RKO (cell line): ENCODE results near the gene TMEM201.
"Not testable (repeated sequence)": the region's sequence is repeated elsewhere in the genome, so short reads cannot be mapped to it uniquely, and the experiment has no call there.

Experiments used
- DNase-seq: peaks from one replicate; pipeline ENCODE4 v3.0.0-alpha.2; 2016; ENCODE audit warnings: low spot score

The TMEM201 gene

GRCh38 chr1:9621032-9621431 lies 32.3 kb downstream of the TMEM201 start:
- no peak for DNase-seq

GRCh38 chr1:9624081-9624480 lies 35.4 kb downstream of the TMEM201 start:
- DNase-seq: no peak

- DNase-seq: not testable (repeated sequence)
Observed at GRCh38 chr1:9625030-9625429, 36.3 kb downstream of the TMEM201 start.

GRCh38 chr1:9626201-9626608 lies 37.5 kb downstream of the TMEM201 start:
- no peak for DNase-seq

- no peak for DNase-seq
Observed at GRCh38 chr1:9628541-9629444, 40.1 kb downstream of the TMEM201 start.

DNA sequence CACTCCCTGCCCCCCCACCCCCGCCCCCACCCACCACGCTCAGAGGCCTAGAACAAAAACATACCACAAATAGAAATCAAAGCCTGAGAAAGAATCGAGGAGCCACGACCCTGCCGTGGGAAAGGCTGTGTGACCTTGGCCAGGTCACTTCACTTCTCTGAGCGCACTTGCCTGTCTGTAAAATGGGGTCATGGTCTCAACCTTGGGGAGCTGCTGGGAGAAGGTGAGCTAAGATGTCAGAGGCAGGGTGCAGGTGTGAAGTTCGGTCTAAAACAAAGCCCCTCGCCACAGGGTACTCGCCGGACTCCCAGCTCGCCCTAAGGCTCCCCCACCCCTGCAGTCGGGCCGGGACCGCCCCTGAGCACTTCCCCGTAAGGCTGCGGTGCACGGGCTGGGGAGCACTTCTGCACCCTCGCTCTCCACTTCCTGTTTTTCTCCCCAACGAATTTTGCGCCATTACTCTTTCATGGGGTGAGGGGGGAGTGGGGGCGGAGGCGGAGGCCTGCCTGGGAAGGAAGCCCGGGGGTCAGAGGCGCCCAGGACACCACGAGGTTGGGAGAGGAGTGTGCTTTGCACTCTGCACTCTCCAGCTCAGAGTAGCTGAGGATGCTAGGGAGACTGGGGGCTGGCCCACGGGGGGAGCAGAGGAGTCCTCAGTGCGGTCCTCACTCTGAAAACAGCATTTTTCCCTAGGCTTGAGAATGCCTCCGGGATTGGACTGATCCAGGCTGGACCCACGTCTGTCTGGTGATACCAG lies 40.9 kb downstream of the TMEM201 start:
- no peak for DNase-seq

- no peak for DNase-seq
Observed at GRCh38 chr1:9630331-9631111, 41.8 kb downstream of the TMEM201 start.

DNA sequence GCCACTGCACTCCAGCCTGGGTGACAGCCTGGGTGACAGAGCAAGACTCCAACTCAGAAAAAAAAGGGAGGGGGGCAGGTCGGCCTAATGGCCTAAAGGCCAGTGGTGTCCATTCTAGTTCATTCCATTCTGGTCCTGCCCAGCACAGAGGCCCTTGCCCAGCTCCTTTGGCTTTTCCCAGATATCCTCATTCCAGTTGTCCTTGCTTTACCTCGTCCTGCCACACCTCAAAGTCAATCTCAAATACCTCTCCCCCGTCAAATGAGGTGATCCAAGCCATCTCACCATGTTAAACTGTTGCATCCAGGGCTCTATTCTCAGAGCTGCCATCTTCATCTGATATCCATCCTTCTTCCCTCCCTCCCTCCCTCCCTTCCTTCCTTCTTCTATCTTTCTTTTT lies 42.9 kb downstream of the TMEM201 start:
- DNase-seq: no peak

GRCh38 chr1:9633493-9633892 lies 44.8 kb downstream of the TMEM201 start:
- no peak for DNase-seq

GRCh38 chr1:9634582-9634981 lies 45.9 kb downstream of the TMEM201 start:
- no peak for DNase-seq

DNA sequence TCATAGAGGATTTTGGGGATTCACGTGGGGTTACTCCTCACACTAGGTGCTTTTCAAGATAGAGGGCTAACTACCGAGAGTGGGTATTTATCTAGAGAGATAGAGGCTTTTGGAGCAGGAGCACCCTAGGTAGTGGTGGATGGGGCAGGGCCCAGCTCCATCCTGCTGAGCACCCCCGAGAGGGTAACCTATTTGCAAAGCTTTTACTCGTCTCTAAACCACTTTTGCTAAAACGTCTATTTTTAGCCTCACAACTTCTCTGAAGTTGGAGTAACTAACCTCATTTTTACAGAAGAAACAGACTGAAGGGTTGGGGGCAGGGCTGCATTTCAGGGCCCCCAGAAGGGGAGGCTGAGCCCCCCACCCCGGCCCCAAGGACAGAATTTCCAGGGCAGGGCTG lies 50.5 kb downstream of the TMEM201 start:
- DNase-seq: no peak

- no peak for DNase-seq
Observed at GRCh38 chr1:9643351-9644256, 54.9 kb downstream of the TMEM201 start.

- no peak for DNase-seq
Observed at GRCh38 chr1:9646037-9646436, 57.3 kb downstream of the TMEM201 start.

GRCh38 chr1:9648171-9648570 lies 59.5 kb downstream of the TMEM201 start:
- DNase-seq: no peak

- no peak for DNase-seq
Observed at GRCh38 chr1:9649769-9650168, 61.1 kb downstream of the TMEM201 start.

- DNase-seq: no peak
Observed at GRCh38 chr1:9651220-9651564, 62.5 kb downstream of the TMEM201 start.

DNA sequence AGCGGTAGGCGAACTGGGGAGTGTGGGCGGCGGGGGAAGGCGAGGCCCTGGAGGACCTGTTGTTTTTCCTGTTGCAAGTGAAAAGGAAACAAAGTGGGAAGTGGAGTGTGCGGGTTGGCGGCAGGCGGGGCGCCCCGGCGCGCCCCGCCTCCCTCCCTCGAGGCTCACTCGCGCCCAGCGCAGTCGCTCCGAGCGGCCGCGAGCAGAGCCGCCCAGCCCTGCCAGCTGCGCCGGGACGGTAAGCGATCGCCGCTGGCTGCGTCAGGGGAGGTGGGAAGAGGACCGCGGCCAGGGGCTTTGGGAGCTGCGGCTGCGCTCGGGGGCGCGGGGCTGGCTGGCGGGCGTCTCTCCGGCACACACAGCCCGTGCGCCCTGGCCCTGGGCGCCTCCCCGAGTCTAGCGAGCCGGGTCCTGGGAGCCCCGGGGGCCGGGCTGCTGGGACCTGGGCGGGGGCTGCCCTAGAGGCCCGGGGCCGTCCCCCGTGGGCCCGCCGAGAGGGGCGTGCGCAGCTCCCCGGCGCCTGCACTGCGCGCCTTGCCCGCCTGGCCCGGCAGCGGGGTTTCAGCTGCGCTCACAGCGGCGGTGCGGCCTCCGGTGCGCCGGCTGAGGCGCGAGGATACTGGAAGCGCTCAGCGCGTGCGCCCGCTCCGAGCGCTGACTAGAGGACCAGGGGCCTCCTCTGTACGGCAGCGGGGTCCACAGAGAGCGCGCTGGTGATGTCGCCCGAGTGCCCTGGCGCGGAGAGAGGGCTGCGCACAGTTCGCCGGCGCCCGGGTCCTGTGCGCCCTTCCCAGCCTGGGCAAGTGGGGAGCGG lies 63.1 kb downstream of the TMEM201 start, which contains the start of gene PIK3CD:
TSS of gene PIK3CD (plus strand) at position 167 of the 814 bp plus-strand sequence. CDS start 58,725 bp downstream, outside the sequence.
- no peak for DNase-seq

GRCh38 chr1:9652379-9653209 lies 63.9 kb downstream of the TMEM201 start:
- DNase-seq: no peak

- no peak for DNase-seq
Observed at GRCh38 chr1:9653210-9653490, 64.4 kb downstream of the TMEM201 start.
